SK-N-SH (cell line): ENCODE results near the gene ZNF174. TPM values are rescaled to one million over a fixed set of nuclear protein-coding genes. Genes with fewer than 3 reads are reported as not detected.

Experiments
- CTCF ChIA-PET: fragments of 300-600, 350-600 bp; formaldehyde crosslinking; extraction: SDS; loops from one replicate; lab custom pipeline; 2021; lab: Yijun Ruan, JAX
- POLR2A ChIA-PET: fragments of 350-600 bp; sonication (Branson Sonifier 250); formaldehyde crosslinking; extraction: SDS; loops from one replicate; lab custom pipeline; 2020; ENCODE audit warnings: antibody characterized with exemption, inconsistent platforms; lab: Yijun Ruan, JAX
- DNase-seq: peaks from one replicate; pipeline ENCODE4 v3.0.0; 2012
- H2AFZ ChIP-seq: fragments of 200-600 bp; sonication (generic); 2 replicates; pipeline ENCODE4 v1.8.1; 2016; ENCODE audit warnings: antibody characterized with exemption, mild to moderate bottlenecking, low read depth
- H3F3A ChIP-seq: fragments of 200-600 bp; sonication (generic); replicated peaks from 2 replicates; pipeline ENCODE3; 2016; ENCODE audit warnings: antibody characterized with exemption, mild to moderate bottlenecking; ENCODE audit not compliant: insufficient read depth
- H3K27ac ChIP-seq, 2 experiments: fragments of 200-500 bp in 1 of 2; fragments of 200-600 bp in 1 of 2; sonication (Bioruptor generic) in 1 of 2; sonication (generic), shearing (Covaris generic) in 1 of 2; 2 replicates each; pipeline versions ENCODE4 v1.5.1 to v1.6.1; 2014 to 2016; ENCODE audit warnings: low read depth in 2 of 2, inconsistent platforms in 1 of 2, low read length in 1 of 2, mild to moderate bottlenecking in 1 of 2, mixed read lengths in 1 of 2
- H3K27me3 ChIP-seq: fragments of 200-600 bp; sonication (generic), shearing (Covaris generic); 2 replicates; pipeline ENCODE4 v1.6.1; 2016; ENCODE audit warnings: mixed run types; ENCODE audit not compliant: insufficient read depth
- H3K36me3 ChIP-seq, 2 experiments: fragments of 200-500 bp in 1 of 2; fragments of 200-600 bp in 1 of 2; sonication (Bioruptor generic) in 1 of 2; sonication (generic) in 1 of 2; replicated peaks in 1 of 2; 2 replicates each; pipeline versions ENCODE3 to v1.5.1; 2014 to 2016; ENCODE audit warnings: low read length in 1 of 2, mild to moderate bottlenecking in 1 of 2; ENCODE audit not compliant: insufficient read depth in 2 of 2, control insufficient read depth in 1 of 2
- H3K4me1 ChIP-seq, 2 experiments: fragments of 200-500 bp in 1 of 2; fragments of 200-600 bp in 1 of 2; sonication (Bioruptor generic) in 1 of 2; sonication (generic), shearing (Covaris generic) in 1 of 2; 2 replicates each; pipeline versions ENCODE4 v1.5.1 to v1.6.1; 2014 to 2016; ENCODE audit warnings: low read depth in 1 of 2, low read length in 1 of 2, mixed run types in 1 of 2; ENCODE audit not compliant: insufficient read depth in 2 of 2, control insufficient read depth in 1 of 2
- H3K4me2 ChIP-seq: fragments of 200-600 bp; sonication (generic), shearing (Covaris generic); 2 replicates; pipeline ENCODE4 v1.6.1; 2017; ENCODE audit warnings: mixed run types
- H3K4me3 ChIP-seq, 2 experiments: fragments of 200-500 bp in 1 of 2; fragments of 200-600 bp in 1 of 2; sonication (Bioruptor generic) in 1 of 2; sonication (generic), shearing (Covaris generic) in 1 of 2; 2 replicates each; pipeline versions ENCODE4 v1.5.1 to v1.8.1; 2014 to 2016; ENCODE audit warnings: low read depth in 2 of 2, inconsistent platforms in 1 of 2, low read length in 1 of 2, mild to moderate bottlenecking in 1 of 2, mixed read lengths in 1 of 2, moderate library complexity in 1 of 2
- H3K79me2 ChIP-seq: fragments of 200-600 bp; sonication (generic); 2 replicates; pipeline ENCODE4 v1.8.1; 2017; ENCODE audit warnings: mild to moderate bottlenecking; ENCODE audit not compliant: insufficient read depth
- H3K9ac ChIP-seq: fragments of 200-600 bp; sonication (generic); 2 replicates; pipeline ENCODE4 v1.6.1; 2017; ENCODE audit warnings: mixed run types
- H3K9me2 ChIP-seq: fragments of 200-600 bp; sonication (generic); 2 replicates; pipeline ENCODE4 v1.6.1; 2017; ENCODE audit warnings: mixed run types
- H3K9me3 ChIP-seq: fragments of 200-600 bp; sonication (generic); 2 replicates; pipeline ENCODE4 v1.6.1; 2017; ENCODE audit warnings: mixed run types, mild to moderate bottlenecking, moderate library complexity
- H4K20me1 ChIP-seq: fragments of 200-600 bp; sonication (generic); 2 replicates; pipeline ENCODE4 v1.6.1; 2017; ENCODE audit warnings: mild to moderate bottlenecking, mixed run types; ENCODE audit not compliant: insufficient read depth
- CHD2 ChIP-seq: fragments of 150-350 bp; IDR thresholded peaks from 2 replicates; pipeline ENCODE4 v1.6.1; 2018; ENCODE audit warnings: low read length; ENCODE audit not compliant: partially characterized antibody
- ELF1 ChIP-seq: IDR thresholded peaks from 2 replicates; pipeline ENCODE4 v1.4.0; 2012
- EP300 ChIP-seq, 2 experiments: IDR thresholded peaks; 2 replicates each; pipeline versions ENCODE4 v1.4.0 to v1.6.1; 2012; ENCODE audit warnings: borderline replicate concordance in 1 of 2, low read depth in 1 of 2, low read length in 1 of 2
- EZH2phosphoT487 ChIP-seq: fragments of 200-600 bp; sonication (generic); IDR thresholded peaks from 2 replicates; pipeline ENCODE4 v1.6.1; 2017; ENCODE audit warnings: low read depth, mixed run types, mild to moderate bottlenecking, antibody characterized with exemption, moderate library complexity, borderline replicate concordance
- FOSL2 ChIP-seq: IDR thresholded peaks from 2 replicates; pipeline ENCODE4 v1.4.0; 2012; ENCODE audit warnings: low read depth, mild to moderate bottlenecking, moderate library complexity, borderline replicate concordance
- FOXM1 ChIP-seq: IDR thresholded peaks from 2 replicates; pipeline ENCODE4 v1.4.0; 2012; ENCODE audit warnings: low read depth, mild to moderate bottlenecking
- GABPA ChIP-seq: IDR thresholded peaks from 2 replicates; pipeline ENCODE4 v1.4.0; 2012; ENCODE audit warnings: low read depth, mild to moderate bottlenecking
- IRF3 ChIP-seq: fragments of 150-350 bp; IDR thresholded peaks from 2 replicates; pipeline ENCODE4 v1.6.1; 2016; ENCODE audit warnings: mild to moderate bottlenecking, low read depth, low read length
- MAX ChIP-seq: IDR thresholded peaks from 2 replicates; pipeline ENCODE4 v1.4.0; 2012; ENCODE audit warnings: low read depth
- MEF2A ChIP-seq: IDR thresholded peaks from 2 replicates; pipeline ENCODE4 v1.4.0; 2012; ENCODE audit warnings: low read depth, borderline replicate concordance
- NRF1 ChIP-seq: IDR thresholded peaks from 2 replicates; pipeline ENCODE4 v1.6.1; 2012; ENCODE audit warnings: low read depth, mild to moderate bottlenecking, low read length
- PBX3 ChIP-seq: IDR thresholded peaks from 2 replicates; pipeline ENCODE4; 2012
- POLR2AphosphoS5 ChIP-seq: IDR thresholded peaks from 2 replicates; pipeline ENCODE4 v1.6.1; 2012; ENCODE audit warnings: low read depth, low read length
- RAD21 ChIP-seq: IDR thresholded peaks from 2 replicates; pipeline ENCODE4 v1.6.1; 2012; ENCODE audit warnings: mild to moderate bottlenecking, low read length
- RFX5 ChIP-seq: IDR thresholded peaks from 2 replicates; pipeline ENCODE4 v1.6.1; 2012; ENCODE audit warnings: mild to moderate bottlenecking, improper control_type of control experiment, low read length
- SIN3A ChIP-seq: IDR thresholded peaks from 2 replicates; pipeline ENCODE4 v1.6.1; 2012; ENCODE audit warnings: low read depth, mild to moderate bottlenecking, low read length, moderate library complexity, borderline replicate concordance
- TAF1 ChIP-seq: IDR thresholded peaks from 2 replicates; pipeline ENCODE4 v1.6.1; 2012; ENCODE audit warnings: low read depth, mild to moderate bottlenecking, low read length, moderate library complexity, borderline replicate concordance
- USF1 ChIP-seq: IDR thresholded peaks from 2 replicates; pipeline ENCODE4 v1.4.0; 2012; ENCODE audit warnings: low read depth, borderline replicate concordance
- YY1 ChIP-seq: IDR thresholded peaks from 2 replicates; pipeline ENCODE4 v1.4.0; 2012; ENCODE audit warnings: low read depth, mild to moderate bottlenecking
- ZBTB33 ChIP-seq: IDR thresholded peaks from 2 replicates; pipeline ENCODE4 v1.4.0; 2012; ENCODE audit warnings: low read depth, borderline replicate concordance
- WGBS: methylation state at CpG from one replicate; pipeline ENCODE4 v1.1.6; 2017; ENCODE audit warnings: low lambda C conversion rate; 5-methylcytosine and 5-hydroxymethylcytosine counted together
- polyA plus RNA-seq, 3 experiments: library from polyadenylated mRNA; depleted of rRNA; stranded (reverse); fragments of >200 nt; gene quantifications; 2 replicates each; pipeline ENCODE4 v1.2.3, GENCODE V29; 2012

The ZNF174 gene
- polyA plus RNA-seq (2012; rRNA removed) = 10.5 and 12.9 TPM in 2 replicates
- polyA plus RNA-seq (2012; cell fraction: cytosol; rRNA removed) = 9.5 and 10.7 TPM in 2 replicates
- 18.7 and 19.7 TPM in 2 replicates for polyA plus RNA-seq (2012; cell fraction: nucleus; rRNA removed)

- no peaks in the 10 kb centered on the region for H4K20me1 ChIP-seq
- H3K9me2 ChIP-seq = no peaks in the 10 kb centered on the region
- POLR2A ChIA-PET = interaction anchor here (1.1 to 1.7 kb wide), 2 partner anchors 43 to 56 kb away, joined by 5 to 8 read pairs; partner anchors contain the start of genes NAA60 and ZNF597
- H3K36me3 ChIP-seq = peaks cover 35 to 65% of the 10 kb centered on the region in 2 experiments
- peak within 1 kb of the TSS; percentile 92 to 94 for H3K4me3 ChIP-seq
- H3K4me2 ChIP-seq = peak within 1 kb of the TSS; percentile 79
- H3K4me1 ChIP-seq = peaks cover 0 to 4% of the 10 kb centered on the region in 2 experiments; a peak in 2 of 4 replicates
- no peaks in the 10 kb centered on the region for H3K27me3 ChIP-seq
- H3K79me2 ChIP-seq = peaks cover 67% of the 10 kb centered on the region
- 0 out of 2 replicates have a peak, but pooled peaks cover 6% of the 10 kb centered on the region for H3K9me3 ChIP-seq
- peak; percentile 35; the same call in 1 of the 2 replicates for TF ChIP-seq USF1
- TF ChIP-seq ELF1 = peak; percentile 94
- TF ChIP-seq TAF1 = peak; percentile 93
- TF ChIP-seq POLR2AphosphoS5 = peak; percentile 83
- TF ChIP-seq FOSL2 = no peak
- TF ChIP-seq RFX5 = peak; percentile 66; the same call in 1 of the 2 replicates
- no peak for TF ChIP-seq EZH2phosphoT487
- TF ChIP-seq MEF2A = no peak; the same call in 1 of the 2 replicates
- peak; percentile 32; the same call in 1 of the 2 replicates for TF ChIP-seq SIN3A
- peak; percentile 100 for TF ChIP-seq PBX3
- peak; percentile 94 for TF ChIP-seq NRF1
- no peak for TF ChIP-seq YY1
- TF ChIP-seq EP300 (IDR thresholded peaks at IDR 0.05; ENCODE audit: borderline replicate concordance in 1 of 2, low read depth in 1 of 2, low read length in 1 of 2) = no peak
- TF ChIP-seq MAX = peak; percentile 51; the same call in 1 of the 2 replicates
- TF ChIP-seq FOXM1 = no peak; the same call in 1 of the 2 replicates
- TF ChIP-seq RAD21 = no peak; the same call in 1 of the 2 replicates
- TF ChIP-seq CHD2 = peak; percentile 94
- TF ChIP-seq ZBTB33 = peak; percentile 55; the same call in 1 of the 2 replicates
- TF ChIP-seq GABPA = peak; percentile 77
- peak; percentile 75 for TF ChIP-seq IRF3
- peak within 1 kb of the TSS; percentile 81 to 84 for H3K27ac ChIP-seq
- H3F3A ChIP-seq = peaks cover 11% of the 10 kb centered on the region
- H2AFZ ChIP-seq = peak within 1 kb of the TSS; percentile 98
- DNase-seq = peak; percentile 100
- WGBS = 4% methylated on average over 15 of the region's 95 CpGs
- CTCF ChIA-PET = interaction anchor here (0.8 to 1.0 kb wide), 4 partner anchors 23 to 134 kb away, joined by 3 read pairs; no protein-coding TSS in a partner anchor
- peak within 1 kb of the TSS; percentile 95 for H3K9ac ChIP-seq
Observed at GRCh38 chr16:3400779-3401688, at the start of gene ZNF174, which contains the start of gene ZSCAN32. ZNF174 (plus strand) TSS chr16:3401215; CDS start chr16:3402005, 790 bp downstream. ZSCAN32 (minus strand) TSS chr16:3401004; CDS start chr16:3397557, 3,447 bp downstream.
